ENCODE measurements around the gene CCDC116.
A peak's percentile ranks its signal among the peaks of the same experiment; 100 is the strongest.

Gene CCDC116

GRCh38 chr22:21629255-21630149 is 3.1 kb upstream of the CCDC116 start, which contains the start of gene YDJC:
Gene YDJC, minus strand, starts transcription at chr22:21630022. Its CDS starts 8 bp downstream, at chr22:21630014.
- DNase-seq = peak; percentile 94
- H3K4me3 ChIP-seq (ENCODE audit: low read depth, low read length) = peak within 1 kb of the TSS; percentile 80
- peak; percentile 87 for TF ChIP-seq CTCF (IDR thresholded peaks at IDR 0.05; ENCODE audit: low read depth, low read length)
- H3K36me3 ChIP-seq = peaks cover 22% of the 10 kb centered on the region
- H3K27me3 ChIP-seq (ENCODE audit: insufficient read depth, low read depth, severe bottlenecking) = no peaks in the 10 kb centered on the region
- no peaks in the 10 kb centered on the region for H3K9me3 ChIP-seq (ENCODE audit: severe bottlenecking)
- peak within 1 kb of the TSS; percentile 88 for H3K27ac ChIP-seq

- H3K9me3 ChIP-seq (ENCODE audit: severe bottlenecking) = no peaks in the 10 kb centered on the region
- no peak overlapping the region for H3K4me3 ChIP-seq (ENCODE audit: low read depth, low read length)
- no peak for DNase-seq
- no peaks in the 10 kb centered on the region for H3K27me3 ChIP-seq (ENCODE audit: insufficient read depth, low read depth, severe bottlenecking)
- H3K36me3 ChIP-seq = peaks cover 22% of the 10 kb centered on the region
- no peak overlapping the region for H3K27ac ChIP-seq
- no peak for TF ChIP-seq CTCF (IDR thresholded peaks at IDR 0.05; ENCODE audit: low read depth, low read length)
These were observed 1.5 kb upstream of the CCDC116 start for GRCh38 chr22:21631025-21631424.

GRCh38 chr22:21632931-21633330 is 371 bp downstream of the CCDC116 start:
- no peak for TF ChIP-seq CTCF (IDR thresholded peaks at IDR 0.05; ENCODE audit: low read depth, low read length)
- Histone ChIP-seq H3K36me3 (peaks cover 10% of the 10 kb centered on the region), H3K27ac (no peak overlapping the region), H3K27me3 (ENCODE audit: insufficient read depth, low read depth, severe bottlenecking) (no peaks in the 10 kb centered on the region), H3K4me3 (ENCODE audit: low read depth, low read length) (no peak overlapping the region), H3K9me3 (ENCODE audit: severe bottlenecking) (no peaks in the 10 kb centered on the region)
- no peak for DNase-seq

- peaks cover 5% of the 10 kb centered on the region for H3K36me3 ChIP-seq
- H3K27ac ChIP-seq = no peak overlapping the region
- H3K9me3 ChIP-seq (ENCODE audit: severe bottlenecking) = no peaks in the 10 kb centered on the region
- no peaks in the 10 kb centered on the region for H3K27me3 ChIP-seq (ENCODE audit: insufficient read depth, low read depth, severe bottlenecking)
- DNase-seq = no peak
- no peak for TF ChIP-seq CTCF (IDR thresholded peaks at IDR 0.05; ENCODE audit: low read depth, low read length)
- H3K4me3 ChIP-seq (ENCODE audit: low read depth, low read length) = no peak overlapping the region
These were observed 921 bp downstream of the CCDC116 start for GRCh38 chr22:21633481-21633880.

GRCh38 chr22:21634081-21634480 is 1.5 kb downstream of the CCDC116 start:
- H3K27ac ChIP-seq = no peak overlapping the region
- H3K27me3 ChIP-seq (ENCODE audit: insufficient read depth, low read depth, severe bottlenecking) = no peaks in the 10 kb centered on the region
- TF ChIP-seq CTCF (IDR thresholded peaks at IDR 0.05; ENCODE audit: low read depth, low read length) = no peak
- H3K36me3 ChIP-seq = peaks cover 4% of the 10 kb centered on the region; the same call in 1 of the 2 replicates
- DNase-seq = no peak
- H3K4me3 ChIP-seq (ENCODE audit: low read depth, low read length) = no peak overlapping the region
- H3K9me3 ChIP-seq (ENCODE audit: severe bottlenecking) = no peaks in the 10 kb centered on the region

Measured in WERI-Rb-1 (cell line).